ENCODE results near the gene TRIM25.

Gene TRIM25

GRCh38 chr17:56903560-56903959 lies 10.3 kb downstream of the TRIM25 start:
- no peak overlapping the region for H3K27ac ChIP-seq
- H3K4me3 ChIP-seq: no peak overlapping the region
- TF ChIP-seq, protein P1, sequence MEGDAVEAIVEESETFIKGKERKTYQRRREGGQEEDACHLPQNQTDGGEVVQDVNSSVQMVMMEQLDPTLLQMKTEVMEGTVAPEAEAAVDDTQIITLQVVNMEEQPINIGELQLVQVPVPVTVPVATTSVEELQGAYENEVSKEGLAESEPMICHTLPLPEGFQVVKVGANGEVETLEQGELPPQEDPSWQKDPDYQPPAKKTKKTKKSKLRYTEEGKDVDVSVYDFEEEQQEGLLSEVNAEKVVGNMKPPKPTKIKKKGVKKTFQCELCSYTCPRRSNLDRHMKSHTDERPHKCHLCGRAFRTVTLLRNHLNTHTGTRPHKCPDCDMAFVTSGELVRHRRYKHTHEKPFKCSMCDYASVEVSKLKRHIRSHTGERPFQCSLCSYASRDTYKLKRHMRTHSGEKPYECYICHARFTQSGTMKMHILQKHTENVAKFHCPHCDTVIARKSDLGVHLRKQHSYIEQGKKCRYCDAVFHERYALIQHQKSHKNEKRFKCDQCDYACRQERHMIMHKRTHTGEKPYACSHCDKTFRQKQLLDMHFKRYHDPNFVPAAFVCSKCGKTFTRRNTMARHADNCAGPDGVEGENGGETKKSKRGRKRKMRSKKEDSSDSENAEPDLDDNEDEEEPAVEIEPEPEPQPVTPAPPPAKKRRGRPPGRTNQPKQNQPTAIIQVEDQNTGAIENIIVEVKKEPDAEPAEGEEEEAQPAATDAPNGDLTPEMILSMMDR (IDR thresholded peaks at IDR 0.05): no peak
- no peak for DNase-seq (ENCODE audit: low spot score)

DNA sequence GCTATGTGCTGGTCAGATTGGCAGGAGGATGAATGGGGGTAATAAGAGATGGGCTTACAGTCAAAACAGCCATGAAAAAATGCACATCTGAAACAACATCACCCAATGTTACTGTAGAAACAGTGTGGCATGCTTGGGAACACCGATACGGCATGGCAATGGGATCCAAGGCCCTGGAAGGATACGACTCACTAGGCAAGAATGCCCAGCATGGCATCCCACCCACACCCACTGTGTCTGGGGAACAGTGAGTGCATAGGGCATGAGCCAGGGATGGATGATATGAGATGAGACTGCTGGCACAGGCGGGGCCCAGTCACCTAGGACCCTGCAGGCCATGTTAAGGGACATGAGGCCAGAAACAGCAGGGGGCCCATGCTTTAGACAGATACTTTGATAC lies 11.5 kb downstream of the TRIM25 start:
- H3K27ac ChIP-seq: no peak overlapping the region
- no peak for DNase-seq (ENCODE audit: low spot score)
- TF ChIP-seq, protein P1 (IDR thresholded peaks at IDR 0.05): no peak
- no peak overlapping the region for H3K4me3 ChIP-seq

- Histone ChIP-seq H3K27ac (no peak overlapping the region), H3K4me3 (no peak overlapping the region)
- TF ChIP-seq, protein P1 (IDR thresholded peaks at IDR 0.05): no peak
- no peak for DNase-seq (ENCODE audit: low spot score)
Observed at GRCh38 chr17:56899403-56899802, 14.4 kb downstream of the TRIM25 start.

GRCh38 chr17:56898874-56899273 lies 15.0 kb downstream of the TRIM25 start:
- TF ChIP-seq, protein P1 (IDR thresholded peaks at IDR 0.05): no peak
- H3K4me3 ChIP-seq: no peak overlapping the region
- no peak overlapping the region for H3K27ac ChIP-seq
- no peak for DNase-seq (ENCODE audit: low spot score)

DNA sequence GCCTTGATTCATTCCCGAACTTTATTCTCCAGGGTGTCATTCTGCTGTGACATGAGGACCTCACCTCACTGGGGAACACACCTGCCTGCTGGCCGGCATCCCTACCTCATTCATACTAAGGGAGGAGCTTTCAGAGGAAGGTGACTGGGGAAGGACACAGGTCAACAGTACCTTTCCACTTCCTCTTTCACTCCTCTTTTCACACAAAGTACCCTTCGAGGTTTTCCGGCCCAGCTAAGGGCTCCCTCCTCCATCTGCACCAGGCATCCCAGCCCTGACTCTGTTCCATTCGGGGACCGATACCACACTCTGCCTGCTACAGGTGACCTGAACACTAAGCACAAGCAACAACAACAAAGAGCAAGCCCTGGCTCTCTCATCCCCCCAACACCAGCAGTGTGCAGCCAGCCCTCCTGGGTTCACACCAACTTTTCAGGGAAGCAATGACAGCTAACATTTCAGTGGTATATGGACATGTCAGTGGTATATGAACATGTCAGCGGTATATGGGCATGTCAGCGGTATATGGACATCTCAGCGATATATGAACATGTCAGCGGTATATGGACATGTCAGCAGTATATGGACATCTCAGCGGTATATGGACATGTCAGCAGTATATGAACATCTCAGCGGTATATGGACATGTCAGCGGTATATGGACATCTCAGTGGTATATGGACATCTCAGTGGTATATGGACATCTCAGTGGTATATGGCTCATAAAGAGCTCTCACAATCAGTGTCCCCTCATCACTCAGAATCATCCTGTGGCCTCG lies 16.0 kb downstream of the TRIM25 start:
- no peak for DNase-seq (ENCODE audit: low spot score)
- TF ChIP-seq, protein P1 (IDR thresholded peaks at IDR 0.05): no peak
- Histone ChIP-seq H3K4me3 (no peak overlapping the region), H3K27ac (no peak overlapping the region)

DNA sequence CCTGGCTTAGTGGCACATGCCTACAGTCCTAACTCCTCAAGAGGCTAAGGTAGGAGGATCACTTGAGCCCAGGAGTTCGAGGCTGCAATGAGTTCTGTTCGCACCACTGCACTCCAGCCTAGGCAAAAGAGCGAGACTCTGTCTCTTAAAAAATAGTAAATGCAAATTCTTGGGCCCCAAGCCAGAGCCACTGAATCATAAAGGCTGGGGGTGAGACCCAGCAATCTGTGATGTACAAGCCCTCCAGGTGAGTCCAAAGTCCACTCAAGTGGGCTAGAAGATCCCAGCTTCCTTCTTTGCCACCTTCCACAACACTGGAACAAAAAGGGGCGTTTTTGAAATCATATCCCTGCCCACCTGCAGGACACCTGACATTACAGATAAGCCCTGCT lies 16.9 kb downstream of the TRIM25 start:
- Histone ChIP-seq H3K27ac (no peak overlapping the region), H3K4me3 (no peak overlapping the region)
- no peak for DNase-seq (ENCODE audit: low spot score)
- TF ChIP-seq, protein P1 (IDR thresholded peaks at IDR 0.05): no peak
